CD4-positive, CD25-positive, alpha-beta regulatory T cell (primary cell): ENCODE measurements around the gene DHRS1. TPM values are rescaled to one million over a fixed set of nuclear protein-coding genes. Genes with fewer than 3 reads are reported as not detected.
"Not testable (repeated sequence)": the region's sequence is repeated elsewhere in the genome, so short reads cannot be mapped to it uniquely, and the experiment has no call there.

Experiments used
- ATAC-seq, 2 donors: fragments of 150-1000 bp; cut with Tn5 transposase; one replicate each; pipeline ENCODE4 v1.10.0; 2021; ENCODE audit warnings: low read depth in 2 of 2, moderate number of reproducible peaks in 2 of 2, moderate library complexity in 1 of 2
- DNase-seq, 3 donors: peaks; one replicate each; pipeline versions ENCODE4 v3.0.0 to v3.0.0-alpha.2; 2012 to 2022; ENCODE audit warnings: mixed read lengths in 1 of 3
- H3K27ac ChIP-seq: one replicate; pipeline ENCODE4 v1.7.0; 2013; ENCODE audit warnings: mild to moderate bottlenecking, low read length; ENCODE audit not compliant: insufficient read depth, poor library complexity, severe bottlenecking
- H3K27me3 ChIP-seq: one replicate; pipeline ENCODE4 v1.7.0; 2013; ENCODE audit warnings: low read length; ENCODE audit not compliant: control insufficient read depth, insufficient read depth
- H3K36me3 ChIP-seq: one replicate; pipeline ENCODE4 v1.7.0; 2013; ENCODE audit warnings: mild to moderate bottlenecking, low read length, moderate library complexity; ENCODE audit not compliant: control insufficient read depth, insufficient read depth
- H3K4me1 ChIP-seq: 2 replicates; pipeline ENCODE4 v1.7.0; 2013; ENCODE audit warnings: mild to moderate bottlenecking, low read length; ENCODE audit not compliant: insufficient read depth, control insufficient read depth, poor library complexity, severe bottlenecking
- H3K4me3 ChIP-seq: one replicate; pipeline ENCODE4 v1.7.0; 2013; ENCODE audit warnings: low read depth, mild to moderate bottlenecking, low read length, moderate library complexity
- H3K9me3 ChIP-seq, 2 experiments: 1 replicate in 1 of 2; 2 replicates in 1 of 2; pipeline ENCODE4 v1.7.0; 2013; ENCODE audit warnings: low read length in 2 of 2, mild to moderate bottlenecking in 1 of 2, moderate library complexity in 1 of 2; ENCODE audit not compliant: control insufficient read depth in 2 of 2
- H3K27ac Mint-ChIP-seq, 3 donors: one replicate each; pipeline ENCODE4 v1.8.0; 2020 to 2022; ENCODE audit warnings: mild to moderate bottlenecking in 3 of 3, mixed read lengths in 3 of 3, moderate library complexity in 2 of 3
- H3K27me3 Mint-ChIP-seq: one replicate; pipeline ENCODE4 v1.8.0; 2022; ENCODE audit warnings: mild to moderate bottlenecking, mixed read lengths
- H3K36me3 Mint-ChIP-seq: one replicate; pipeline ENCODE4 v1.8.0; 2020; ENCODE audit warnings: mixed read lengths
- H3K4me1 Mint-ChIP-seq, 4 donors: one replicate each; pipeline ENCODE4 v1.8.0; 2020 to 2022; ENCODE audit warnings: mixed read lengths in 4 of 4, mild to moderate bottlenecking in 1 of 4
- H3K4me3 Mint-ChIP-seq, 4 donors: one replicate each; pipeline ENCODE4 v1.8.0; 2020 to 2022; ENCODE audit warnings: mild to moderate bottlenecking in 4 of 4, mixed read lengths in 4 of 4, moderate library complexity in 3 of 4
- H3K9me3 Mint-ChIP-seq, 7 donors: one replicate each; pipeline ENCODE4 v1.8.0; 2020 to 2022; ENCODE audit warnings: mixed read lengths in 7 of 7, mild to moderate bottlenecking in 3 of 7, moderate library complexity in 2 of 7
- polyA plus RNA-seq, 4 donors: library from polyadenylated mRNA; unstranded; fragments of 300-500 nt; fragmentation: Illumina TruSeq; gene quantifications; one replicate each; pipeline ENCODE4 v1.2.3, GENCODE V29; 2021
- total RNA-seq: library from RNA; stranded (reverse); gene quantifications from one replicate; pipeline ENCODE4 v1.2.3, GENCODE V29; 2022

Gene DHRS1
- total and polyA plus RNA-seq, 5 donors from 2014 or later, result 21.7 to 48.5 (median 32.5) TPM

GRCh38 chr14:24252289-24253124 lies 47.1 kb downstream of the DHRS1 start:
- no peak for DNase-seq
- Histone ChIP-seq H3K36me3 (peaks cover 10% of the 10 kb centered on the region), H3K4me1 (peaks cover 3% of the 10 kb centered on the region), H3K27me3 (no peaks in the 10 kb centered on the region), H3K27ac (no peak overlapping the region), H3K9me3 (no peaks in the 10 kb centered on the region), H3K4me3 (no peak overlapping the region)
- H3K27ac Mint-ChIP-seq, result no peak overlapping the region
- peaks cover 22% of the 10 kb centered on the region for H3K36me3 Mint-ChIP-seq
- peaks cover 1 to 10% (median 4%) of the 10 kb centered on the region in 4 donors for H3K4me1 Mint-ChIP-seq
- H3K27me3 Mint-ChIP-seq, result no peaks in the 10 kb centered on the region
- ATAC-seq, result no peak
- no peak overlapping the region for H3K4me3 Mint-ChIP-seq
- no peaks in the 10 kb centered on the region for H3K9me3 Mint-ChIP-seq

- H3K4me3 Mint-ChIP-seq, result no peak overlapping the region
- no peaks in the 10 kb centered on the region for H3K27me3 Mint-ChIP-seq
- no peaks in the 10 kb centered on the region for H3K9me3 Mint-ChIP-seq
- peaks cover 2 to 14% (median 7%) of the 10 kb centered on the region in 4 donors for H3K4me1 Mint-ChIP-seq
- H3K27ac ChIP-seq, result no peak overlapping the region
- H3K4me1 ChIP-seq, result peaks cover 9% of the 10 kb centered on the region
- peaks cover 22% of the 10 kb centered on the region for H3K36me3 Mint-ChIP-seq
- H3K36me3 ChIP-seq, result peaks cover 10% of the 10 kb centered on the region
- H3K27ac Mint-ChIP-seq, result no peak overlapping the region
- no peak for DNase-seq
- no peak overlapping the region for H3K4me3 ChIP-seq
- H3K9me3 ChIP-seq, result no peaks in the 10 kb centered on the region
- H3K27me3 ChIP-seq, result no peaks in the 10 kb centered on the region
- ATAC-seq, result no peak
Observed at GRCh38 chr14:24251880-24252288, 47.7 kb downstream of the DHRS1 start.

DNA sequence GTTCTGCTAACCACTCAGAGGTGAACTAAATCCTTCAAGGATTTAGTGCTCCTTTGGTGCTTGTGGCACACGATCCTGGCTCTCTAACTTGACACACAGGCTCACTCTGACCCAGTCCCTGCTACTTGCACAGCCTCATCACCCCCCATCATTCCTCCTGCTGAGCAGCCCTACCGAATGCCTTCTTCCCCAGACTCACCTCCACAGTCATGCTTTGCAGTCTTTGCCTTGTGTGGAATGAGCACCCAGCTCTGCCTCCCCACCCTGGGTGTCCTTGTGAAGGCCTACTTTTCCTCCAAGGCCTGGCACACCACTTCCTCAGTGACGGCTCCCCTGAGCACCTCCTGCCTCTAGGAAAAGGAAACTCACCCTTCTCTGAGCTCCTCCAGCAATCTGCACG lies 49.2 kb downstream of the DHRS1 start:
- peaks cover 5 to 17% (median 11%) of the 10 kb centered on the region in 4 donors for H3K4me1 Mint-ChIP-seq
- H3K27ac Mint-ChIP-seq, result peak overlapping the region in 1 of 3 donors; percentile 34
- ATAC-seq (no peak), DNase-seq (no peak)
- H3K27me3 ChIP-seq, result no peaks in the 10 kb centered on the region
- peaks cover 13% of the 10 kb centered on the region for H3K4me1 ChIP-seq
- H3K4me3 ChIP-seq, result no peak overlapping the region
- H3K36me3 ChIP-seq, result peaks cover 10% of the 10 kb centered on the region
- H3K36me3 Mint-ChIP-seq, result peaks cover 16% of the 10 kb centered on the region
- no peak overlapping the region for H3K27ac ChIP-seq
- H3K9me3 Mint-ChIP-seq, result no peaks in the 10 kb centered on the region
- H3K4me3 Mint-ChIP-seq, result peak overlapping the region in 1 of 4 donors; percentile 58
- no peaks in the 10 kb centered on the region for H3K9me3 ChIP-seq
- H3K27me3 Mint-ChIP-seq, result no peaks in the 10 kb centered on the region

DNA sequence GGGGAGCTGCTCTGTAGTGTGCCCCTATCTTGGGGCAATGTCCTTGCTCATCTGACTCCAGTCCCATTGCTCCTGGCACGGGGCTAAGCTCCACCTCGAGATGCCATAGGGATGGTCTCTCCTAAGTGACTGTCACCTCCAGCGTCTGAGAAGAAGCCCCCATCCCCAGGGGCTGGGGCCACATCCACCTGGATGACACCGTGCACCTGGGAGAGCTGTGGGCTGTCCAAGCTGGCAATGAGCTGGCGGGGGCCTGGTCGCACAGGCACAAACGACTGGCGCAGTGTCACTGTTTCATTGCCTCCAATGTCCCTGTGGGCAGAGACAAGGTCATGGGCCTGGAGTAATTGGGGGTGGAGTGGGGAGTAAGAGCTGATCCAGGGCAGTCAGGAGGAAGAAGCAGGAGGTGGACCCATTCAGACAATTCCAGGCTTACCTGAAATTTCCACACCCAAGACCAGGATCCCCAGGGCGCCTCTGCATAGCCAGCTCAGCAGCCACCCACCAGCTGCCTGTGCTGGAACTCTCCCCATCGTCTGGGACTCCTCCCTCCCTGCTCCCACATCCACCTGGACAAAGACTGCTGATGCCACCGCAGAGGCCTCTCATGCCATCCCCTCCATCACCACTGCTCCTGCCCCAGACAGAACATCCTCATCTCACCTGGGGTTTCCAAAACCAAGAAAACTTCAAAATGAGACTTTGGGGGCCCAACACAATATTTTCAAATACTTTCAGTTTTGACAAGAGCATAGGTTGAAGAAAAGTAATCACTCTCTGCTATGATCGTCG lies 50.2 kb downstream of the DHRS1 start:
- no peak for ATAC-seq
- Histone ChIP-seq H3K9me3 (no peaks in the 10 kb centered on the region), H3K27me3 (no peaks in the 10 kb centered on the region), H3K36me3 (peaks cover 6% of the 10 kb centered on the region), H3K4me3 (no peak overlapping the region), H3K27ac (no peak overlapping the region), H3K4me1 (peaks cover 13% of the 10 kb centered on the region)
- H3K4me1 Mint-ChIP-seq, result peaks cover 5 to 20% (median 12%) of the 10 kb centered on the region in 4 donors
- peak overlapping the region in 1 of 4 donors; percentile 58 for H3K4me3 Mint-ChIP-seq
- peaks cover 15% of the 10 kb centered on the region for H3K36me3 Mint-ChIP-seq
- H3K27ac Mint-ChIP-seq, result no peak overlapping the region
- no peaks in the 10 kb centered on the region for H3K27me3 Mint-ChIP-seq
- no peak for DNase-seq
- no peaks in the 10 kb centered on the region for H3K9me3 Mint-ChIP-seq

DNA sequence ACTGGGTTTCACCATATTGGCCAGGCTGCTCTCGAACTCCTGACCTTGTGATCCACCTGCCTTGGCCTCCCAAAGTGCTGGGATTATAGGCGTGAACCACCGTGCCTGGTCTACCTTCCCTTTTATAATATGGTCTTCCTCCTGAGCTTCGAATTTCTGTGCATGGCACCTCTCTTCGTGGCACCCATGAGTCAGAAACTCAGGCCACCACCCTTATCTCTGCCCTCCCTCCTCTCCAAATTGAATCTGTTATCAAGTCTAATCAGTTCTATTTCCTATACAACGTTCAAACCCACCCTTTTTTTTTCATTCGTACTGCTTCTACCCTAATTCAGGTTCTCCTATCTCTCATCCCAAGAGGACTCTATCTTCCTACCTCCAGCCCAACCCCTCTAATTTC lies 52.2 kb downstream of the DHRS1 start:
- peak overlapping the region; percentile 8 to 78 (median 45) for H3K4me3 Mint-ChIP-seq
- DNase-seq, result no peak
- ATAC-seq, result no peak
- H3K4me1 ChIP-seq, result peaks cover 27% of the 10 kb centered on the region
- no peaks in the 10 kb centered on the region for H3K9me3 Mint-ChIP-seq
- peaks cover 5 to 35% (median 21%) of the 10 kb centered on the region in 4 donors for H3K4me1 Mint-ChIP-seq
- H3K36me3 Mint-ChIP-seq, result peaks cover 7% of the 10 kb centered on the region
- no peak overlapping the region for H3K4me3 ChIP-seq
- peaks cover 2% of the 10 kb centered on the region for H3K36me3 ChIP-seq
- no peaks in the 10 kb centered on the region for H3K9me3 ChIP-seq
- peak overlapping the region; percentile 77 to 98 (median 88) for H3K27ac Mint-ChIP-seq
- H3K27me3 ChIP-seq, result no peaks in the 10 kb centered on the region
- peak overlapping the region; percentile 72 for H3K27ac ChIP-seq
- H3K27me3 Mint-ChIP-seq, result peaks cover 4% of the 10 kb centered on the region

DNA sequence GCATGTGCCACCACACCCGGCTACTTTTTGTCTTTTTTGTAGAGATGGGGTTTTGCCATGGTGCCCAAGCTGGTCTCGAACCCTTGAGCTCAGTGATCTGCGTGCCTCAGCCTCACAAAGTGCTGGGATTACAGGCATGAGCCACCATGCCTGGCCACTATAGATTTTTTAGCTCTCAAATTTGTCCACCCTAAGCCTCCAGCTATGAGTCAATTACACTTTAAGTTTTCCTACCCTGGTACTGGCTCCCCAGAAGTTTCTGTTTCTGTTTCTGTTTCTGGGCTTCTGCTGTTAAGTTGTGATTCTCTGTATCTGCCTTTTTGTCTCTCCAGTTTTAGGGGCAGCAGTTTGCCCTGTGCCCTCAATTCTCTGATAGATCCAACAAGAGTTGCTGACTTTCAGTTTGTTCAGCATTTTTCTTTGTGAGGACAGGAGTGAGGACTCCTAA lies 52.8 kb downstream of the DHRS1 start:
- H3K27me3 ChIP-seq, result no peaks in the 10 kb centered on the region
- ATAC-seq (no peak), DNase-seq (peak in 2 of 3 donors; percentile 48 to 86)
- H3K4me1 Mint-ChIP-seq, result peaks cover 5 to 41% (median 24%) of the 10 kb centered on the region in 4 donors
- peak overlapping the region; percentile 72 for H3K27ac ChIP-seq
- H3K36me3 ChIP-seq, result peaks cover 2% of the 10 kb centered on the region
- H3K9me3 Mint-ChIP-seq, result no peaks in the 10 kb centered on the region
- H3K36me3 Mint-ChIP-seq, result peaks cover 7% of the 10 kb centered on the region
- peak overlapping the region; percentile 69 to 82 (median 78) for H3K4me3 Mint-ChIP-seq
- H3K27ac Mint-ChIP-seq, result peak overlapping the region; percentile 88 to 98 (median 95)
- H3K4me3 ChIP-seq, result peak overlapping the region; percentile 62
- peaks cover 30% of the 10 kb centered on the region for H3K4me1 ChIP-seq
- H3K27me3 Mint-ChIP-seq, result peaks cover 7% of the 10 kb centered on the region
- no peaks in the 10 kb centered on the region for H3K9me3 ChIP-seq

- not testable (repeated sequence) for H3K36me3 Mint-ChIP-seq, DNase-seq, H3K27ac ChIP-seq, H3K9me3 ChIP-seq, H3K9me3 Mint-ChIP-seq, H3K27me3 ChIP-seq, H3K36me3 ChIP-seq, ATAC-seq, H3K27me3 Mint-ChIP-seq, H3K4me3 ChIP-seq
- Mint-ChIP-seq H3K27ac (peak overlapping the region in 2 of 3 donors; percentile 78 to 84), H3K4me1 (peaks cover 5 to 50% (median 30%) of the 10 kb centered on the region in 4 donors), H3K4me3 (peak overlapping the region in 2 of 4 donors; percentile 77 to 88)
- peaks cover 44% of the 10 kb centered on the region for H3K4me1 ChIP-seq
Observed at GRCh38 chr14:24245350-24245749, 54.2 kb downstream of the DHRS1 start.
